Skeletal muscle cell (primary cell): ENCODE measurements around the gene PLEKHG5.
"Not testable (repeated sequence)": the region's sequence is repeated elsewhere in the genome, so short reads cannot be mapped to it uniquely, and the experiment has no call there.

ENCODE experiments used
- DNase-seq: peaks from one replicate; pipeline ENCODE4 v3.0.0-alpha.2; 2010; ENCODE audit warnings: low read depth
- H3K4me3 ChIP-seq: 2 replicates; pipeline ENCODE4 v1.5.1; 2011; ENCODE audit warnings: low read depth, mild to moderate bottlenecking, control low read depth, low read length, moderate library complexity

Gene PLEKHG5

DNA sequence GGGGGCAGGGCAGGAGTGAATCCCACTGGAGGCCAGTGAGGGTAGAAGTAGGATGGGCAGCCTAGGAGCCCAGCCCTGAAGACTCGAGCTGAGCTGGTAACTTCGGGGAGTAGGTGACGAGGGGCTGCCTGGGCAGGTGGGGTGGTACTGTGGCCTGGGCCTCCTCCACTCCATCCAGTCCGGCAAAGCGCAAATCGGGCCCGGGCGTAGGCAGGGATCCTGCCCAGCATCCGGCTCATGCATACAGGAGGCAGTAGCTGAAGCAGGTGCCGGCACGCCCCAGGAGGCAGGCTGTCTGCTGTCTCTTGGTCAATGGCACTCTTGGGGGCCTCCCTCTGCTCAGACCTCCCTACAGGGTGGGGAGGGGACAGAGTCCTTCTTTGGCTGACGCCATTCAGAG, 24.2 kb downstream of the PLEKHG5 start:
- no peak overlapping the region for H3K4me3 ChIP-seq
- no peak for DNase-seq

DNA sequence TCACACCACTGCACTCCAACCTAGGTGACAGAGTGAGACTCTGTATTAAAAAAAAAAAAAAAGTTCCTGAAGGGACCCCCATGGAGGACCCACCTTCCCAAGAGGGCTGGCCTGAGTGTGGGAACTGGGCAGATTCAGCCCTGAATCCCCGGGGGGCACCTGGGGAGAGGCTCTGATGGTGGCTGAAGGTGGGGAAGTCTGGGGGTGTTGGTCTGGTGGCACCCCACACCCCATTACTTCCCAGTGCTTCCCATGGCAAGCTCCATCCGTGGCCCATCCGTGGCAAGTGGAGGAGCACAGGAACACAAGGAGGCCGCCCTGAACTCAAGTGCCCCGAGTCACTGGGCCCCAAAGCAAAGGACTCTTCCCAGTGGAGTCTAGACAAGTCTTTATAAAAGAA, 24.7 kb downstream of the PLEKHG5 start:
- no peak for DNase-seq
- no peak overlapping the region for H3K4me3 ChIP-seq

DNA sequence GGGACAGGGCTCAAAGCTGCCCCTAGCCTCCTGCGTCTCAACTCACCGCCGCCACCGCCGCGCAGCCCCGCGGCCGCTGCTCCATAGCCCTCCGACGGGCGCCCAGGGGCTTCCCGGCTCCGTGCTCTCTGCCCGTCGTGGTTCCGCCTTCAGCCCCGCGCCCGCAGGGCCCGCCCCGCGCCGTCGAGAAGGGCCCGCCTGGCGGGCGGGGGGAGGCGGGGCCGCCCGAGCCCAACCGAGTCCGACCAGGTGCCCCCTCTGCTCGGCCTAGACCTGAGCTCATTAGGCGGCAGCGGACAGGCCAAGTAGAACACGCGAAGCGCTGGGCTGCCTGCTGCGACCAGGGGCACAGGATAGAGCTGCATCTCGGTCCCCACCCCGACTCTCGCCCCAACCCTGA, 25.4 kb downstream of the PLEKHG5 start, which contains the start of gene TNFRSF25:
TSS of gene TNFRSF25 (minus strand) at position 151 of the 400 bp plus-strand sequence. CDS start at position 85, 66 bp downstream.
- H3K4me3 ChIP-seq: no peak within 1 kb of the TSS
- no peak for DNase-seq

DNA sequence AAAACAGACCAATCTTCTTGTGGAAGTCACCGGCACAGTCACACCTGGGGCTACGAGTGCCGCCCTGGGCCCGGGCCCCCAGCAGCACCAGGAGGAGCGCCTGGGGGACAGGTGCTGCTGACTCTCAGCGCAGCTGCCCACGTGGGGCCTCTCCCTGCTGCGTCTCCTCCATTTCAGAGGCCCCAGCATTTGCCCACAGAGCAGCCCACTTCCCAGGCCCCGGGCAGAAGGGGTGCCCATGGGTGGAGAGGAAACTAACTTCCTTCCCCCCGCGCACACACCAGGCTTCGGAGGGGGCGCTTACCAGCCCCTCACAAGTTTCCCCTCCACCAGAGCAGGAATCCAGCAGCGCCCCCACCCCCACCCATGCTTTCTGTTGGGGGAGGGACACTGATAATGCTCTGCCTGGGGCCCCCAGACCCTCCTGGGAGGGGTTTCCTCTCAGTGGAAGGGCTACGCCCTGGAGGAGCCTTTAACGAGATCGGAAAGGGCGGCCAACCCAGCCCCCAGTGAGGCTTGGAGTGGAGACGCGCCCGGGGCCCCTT, 25.9 kb downstream of the PLEKHG5 start:
- no peak overlapping the region for H3K4me3 ChIP-seq
- DNase-seq: no peak

DNA sequence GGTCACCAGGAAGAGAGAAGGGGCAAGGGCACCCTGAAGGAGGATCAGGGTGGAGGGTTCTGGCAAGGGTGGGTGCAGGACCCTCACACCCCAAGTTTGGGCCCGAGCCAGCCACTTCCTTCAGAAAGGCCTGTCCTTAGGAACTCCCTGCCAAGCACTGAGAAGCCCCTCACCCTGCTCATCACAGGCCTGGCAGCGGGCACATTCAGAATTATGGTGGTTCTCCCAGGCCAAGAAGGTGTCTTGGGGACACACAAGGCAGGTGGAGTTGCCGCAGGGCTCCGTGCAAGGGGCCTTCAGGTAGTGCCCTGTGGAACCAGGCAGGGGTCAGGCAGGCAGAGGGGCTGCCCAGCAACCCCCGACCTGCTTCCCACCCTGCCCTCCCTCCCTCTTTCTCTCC, 26.6 kb downstream of the PLEKHG5 start:
- DNase-seq: no peak
- H3K4me3 ChIP-seq: no peak overlapping the region

DNA sequence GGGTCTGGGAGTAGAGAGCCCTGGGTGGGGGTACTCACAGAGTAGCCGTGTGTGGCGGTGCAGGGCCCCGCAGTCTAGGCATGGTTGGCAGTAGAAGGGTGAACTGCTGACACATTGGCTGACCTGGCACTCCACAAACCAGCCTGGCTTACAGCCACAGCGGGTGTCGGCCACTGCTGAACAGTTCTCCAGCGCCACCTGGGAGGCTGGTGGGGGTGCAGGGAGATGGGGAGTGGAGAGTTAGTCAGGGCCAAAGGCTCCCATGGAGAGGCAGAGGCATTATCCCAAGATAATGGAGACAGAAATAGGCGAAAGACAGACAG, 27.0 kb downstream of the PLEKHG5 start:
- H3K4me3 ChIP-seq: no peak overlapping the region
- no peak for DNase-seq

DNA sequence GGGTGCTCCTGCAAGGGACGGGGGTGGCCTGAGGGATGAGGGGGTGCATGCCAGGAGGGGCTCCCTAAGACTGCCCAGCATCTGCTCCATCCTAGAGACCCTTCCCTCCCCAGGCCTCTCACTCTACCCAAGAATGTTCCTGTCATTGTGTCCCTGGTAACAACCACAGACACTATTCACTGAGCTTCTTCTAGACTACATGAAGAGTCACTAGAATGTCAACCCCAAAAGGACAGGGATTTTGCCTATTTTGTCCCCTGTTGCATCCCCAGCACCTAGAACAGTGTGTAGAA, 28.4 kb downstream of the PLEKHG5 start:
- DNase-seq: no peak
- no peak overlapping the region for H3K4me3 ChIP-seq

DNA sequence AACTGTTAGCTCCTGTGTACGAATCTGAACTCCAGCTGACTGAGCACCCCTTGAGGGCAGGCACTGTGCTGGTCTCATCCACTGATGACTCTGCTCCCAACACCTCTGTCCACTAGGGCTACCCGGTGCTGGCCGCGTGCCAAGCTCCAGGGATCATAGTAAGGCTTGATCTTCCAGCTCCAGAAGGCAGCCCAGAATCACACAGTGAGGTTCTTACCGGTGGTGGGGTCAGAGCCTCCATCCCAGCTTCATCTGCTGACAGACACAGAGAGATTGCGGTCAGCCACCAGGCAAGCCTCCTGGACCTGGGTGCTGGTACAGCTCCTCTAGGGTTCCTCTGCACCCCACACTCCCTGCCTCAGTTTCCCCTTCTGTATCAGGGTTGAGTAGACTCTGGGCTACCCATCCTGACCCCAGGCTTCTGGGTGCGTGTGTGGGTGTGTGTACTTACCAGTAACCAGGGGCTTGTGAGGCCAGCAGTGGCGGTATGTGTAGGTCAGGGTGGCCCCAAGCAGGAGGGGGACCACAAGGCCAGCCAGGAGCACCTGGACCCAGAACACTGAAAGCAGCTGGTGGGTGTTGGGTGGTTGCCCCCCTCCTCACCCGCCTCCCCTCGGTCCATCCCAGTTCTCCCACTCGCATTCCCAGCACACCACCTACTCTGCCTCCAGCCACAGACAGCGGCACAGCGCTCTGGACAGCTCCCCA, 28.9 kb downstream of the PLEKHG5 start:
- no peak for DNase-seq
- H3K4me3 ChIP-seq: no peak overlapping the region

DNA sequence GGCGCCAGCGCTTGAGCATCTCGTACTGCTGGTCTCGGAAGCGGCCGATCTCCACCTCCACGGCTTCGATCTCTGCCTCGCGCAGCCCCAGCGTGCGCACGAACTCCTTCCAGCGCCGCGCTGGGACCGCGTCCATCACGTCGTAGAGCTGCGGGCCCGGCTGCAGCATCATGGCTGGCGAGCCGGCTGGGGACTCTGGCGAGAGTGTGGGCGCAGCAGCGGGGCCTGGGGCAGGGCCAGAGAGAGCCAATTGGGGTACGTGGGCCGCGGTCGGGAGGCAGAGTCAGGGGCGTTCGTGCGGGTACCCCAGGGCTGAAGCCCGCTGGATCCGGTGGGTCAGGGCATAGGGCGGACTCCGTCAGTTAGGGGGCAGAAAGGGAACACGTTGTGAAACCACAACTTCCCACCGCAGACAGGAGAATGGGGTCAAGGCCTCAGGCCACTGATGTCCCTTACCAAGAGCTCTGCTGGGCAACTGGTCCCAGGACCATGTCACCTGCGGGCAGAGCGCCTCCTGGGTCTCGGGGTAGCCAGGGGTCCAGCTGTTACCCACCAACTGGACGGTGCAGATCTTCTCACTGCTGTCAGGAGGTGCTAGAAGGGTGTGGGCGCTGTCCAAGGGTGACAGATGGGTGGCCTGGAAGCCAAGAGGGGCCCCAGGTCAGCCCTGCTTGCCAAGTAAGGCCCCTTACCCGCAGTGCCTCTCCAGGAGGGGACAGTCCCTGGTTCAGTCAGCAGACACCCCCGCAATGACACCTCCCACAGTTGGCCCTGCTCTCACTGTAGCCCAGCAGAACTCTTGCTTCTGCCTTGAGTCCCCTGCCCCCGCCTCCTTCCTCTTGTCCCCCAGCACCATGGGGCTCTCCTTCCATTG, 29.7 kb downstream of the PLEKHG5 start:
- DNase-seq: no peak
- H3K4me3 ChIP-seq: no peak overlapping the region

DNA sequence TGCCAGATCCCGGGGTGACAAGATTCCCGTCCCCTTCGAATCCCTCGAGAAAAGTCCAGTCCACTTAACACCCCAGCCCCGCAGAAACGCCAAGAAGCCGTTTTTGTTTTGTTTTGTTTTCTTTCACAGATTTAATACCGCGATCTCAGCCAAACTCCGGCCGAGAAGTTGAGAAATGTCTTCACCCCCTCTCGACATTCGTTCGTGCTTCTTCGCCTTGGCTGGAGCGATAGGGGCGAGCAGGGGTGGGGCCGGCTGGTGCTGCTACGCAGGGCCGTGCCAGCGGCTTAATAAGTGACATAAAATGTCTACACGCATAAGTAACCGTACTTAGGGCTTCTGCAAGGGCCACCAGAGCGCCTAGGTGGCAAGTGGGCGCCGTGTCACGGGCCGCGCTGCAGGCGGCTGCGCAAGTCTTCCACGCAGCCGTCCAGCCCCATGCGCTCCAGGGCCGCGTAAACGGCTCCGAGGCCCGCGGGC, 30.4 kb downstream of the PLEKHG5 start:
- H3K4me3 ChIP-seq: no peak overlapping the region
- DNase-seq: no peak

DNA sequence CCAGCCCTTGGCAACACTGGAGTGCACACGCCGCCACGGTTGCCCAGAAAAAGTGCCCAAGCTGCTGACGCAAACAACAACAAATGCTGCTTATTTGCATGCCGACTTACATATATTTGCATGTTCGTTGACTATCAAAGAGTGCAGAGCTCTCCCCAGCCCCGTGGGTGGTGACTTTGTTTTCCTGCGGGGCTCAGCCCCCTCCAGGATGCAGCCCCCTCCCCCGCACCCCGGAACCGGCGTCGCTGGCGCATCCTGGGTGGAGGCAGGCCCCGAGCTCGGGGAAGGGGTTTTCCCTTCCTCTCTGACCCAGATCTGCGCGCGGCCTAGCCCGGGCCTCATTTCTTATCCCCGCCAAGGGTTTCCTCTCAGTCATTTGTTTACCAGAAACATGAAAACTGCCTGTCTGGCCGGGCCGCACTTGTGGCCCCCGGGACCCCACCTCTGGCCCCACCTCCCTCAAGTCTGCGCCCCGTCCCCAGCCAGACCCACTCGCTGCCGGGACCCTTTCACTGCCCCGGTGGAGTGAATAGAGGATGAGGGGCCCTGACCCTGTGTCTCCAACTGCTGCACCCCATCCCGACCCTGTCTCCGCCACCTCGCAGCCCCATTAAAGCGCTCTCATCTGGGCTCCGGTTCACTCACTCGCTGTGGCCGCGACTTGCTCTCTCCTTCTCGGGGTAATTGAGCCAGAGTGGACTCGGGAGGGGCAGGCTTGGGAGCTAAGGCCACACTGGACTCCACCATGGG, 31.0 kb downstream of the PLEKHG5 start:
- DNase-seq: no peak
- peak overlapping the region; percentile 18 for H3K4me3 ChIP-seq

DNA sequence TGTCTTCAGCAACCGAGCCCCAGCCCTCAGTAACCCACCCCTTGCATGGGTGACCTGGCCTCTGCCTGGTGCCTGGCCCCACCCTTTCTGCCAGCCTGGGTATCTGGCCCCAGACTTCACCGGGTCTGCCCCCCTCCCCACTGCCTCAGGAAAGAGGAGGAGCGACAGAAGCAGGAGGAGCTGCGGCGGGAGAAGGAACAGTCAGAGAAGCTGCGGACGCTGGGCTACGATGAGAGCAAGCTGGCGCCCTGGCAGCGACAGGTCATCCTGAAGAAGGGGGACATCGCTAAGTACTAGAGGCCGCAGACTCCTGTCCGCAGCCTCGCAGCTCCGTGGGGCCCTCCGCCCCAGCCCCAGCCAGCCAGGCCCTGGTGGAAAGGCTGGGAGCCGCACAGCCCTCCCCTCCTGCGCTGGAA, 31.6 kb downstream of the PLEKHG5 start:
- H3K4me3 ChIP-seq: peak overlapping the region; percentile 18
- no peak for DNase-seq

DNA sequence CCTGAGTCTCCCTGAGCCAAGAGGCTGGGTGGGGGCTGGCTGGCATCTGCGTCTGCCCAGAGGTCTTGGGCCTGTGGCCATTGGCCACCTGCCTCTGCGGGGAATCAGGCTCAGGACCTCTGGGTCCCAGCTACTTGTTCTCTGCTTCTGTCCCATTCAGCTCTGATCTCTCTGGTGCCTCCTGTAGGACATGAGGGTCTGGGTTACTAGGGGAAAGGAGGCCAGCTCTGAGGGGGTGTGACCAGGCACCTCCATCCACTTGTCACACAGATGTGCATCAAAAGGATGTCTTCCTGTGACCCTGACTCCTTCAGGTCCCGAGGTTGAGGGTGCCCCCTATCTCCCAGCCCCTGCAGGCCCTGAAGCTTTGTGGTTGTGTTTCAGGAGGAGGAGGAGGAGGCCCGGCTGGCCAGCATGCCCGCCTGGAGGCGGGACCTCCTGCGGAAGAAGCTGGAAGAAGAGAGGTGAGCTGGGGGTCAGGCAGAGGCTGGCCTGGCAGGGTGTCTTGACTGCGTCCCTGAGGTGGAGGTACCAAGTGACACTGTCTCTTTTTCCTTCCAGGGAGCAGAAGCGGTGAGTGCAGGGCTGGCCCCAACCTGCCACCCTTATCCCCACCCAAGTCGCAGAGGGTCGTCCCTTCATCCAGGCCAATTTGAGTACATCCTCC, 34.5 kb downstream of the PLEKHG5 start:
- no peak for DNase-seq

DNA sequence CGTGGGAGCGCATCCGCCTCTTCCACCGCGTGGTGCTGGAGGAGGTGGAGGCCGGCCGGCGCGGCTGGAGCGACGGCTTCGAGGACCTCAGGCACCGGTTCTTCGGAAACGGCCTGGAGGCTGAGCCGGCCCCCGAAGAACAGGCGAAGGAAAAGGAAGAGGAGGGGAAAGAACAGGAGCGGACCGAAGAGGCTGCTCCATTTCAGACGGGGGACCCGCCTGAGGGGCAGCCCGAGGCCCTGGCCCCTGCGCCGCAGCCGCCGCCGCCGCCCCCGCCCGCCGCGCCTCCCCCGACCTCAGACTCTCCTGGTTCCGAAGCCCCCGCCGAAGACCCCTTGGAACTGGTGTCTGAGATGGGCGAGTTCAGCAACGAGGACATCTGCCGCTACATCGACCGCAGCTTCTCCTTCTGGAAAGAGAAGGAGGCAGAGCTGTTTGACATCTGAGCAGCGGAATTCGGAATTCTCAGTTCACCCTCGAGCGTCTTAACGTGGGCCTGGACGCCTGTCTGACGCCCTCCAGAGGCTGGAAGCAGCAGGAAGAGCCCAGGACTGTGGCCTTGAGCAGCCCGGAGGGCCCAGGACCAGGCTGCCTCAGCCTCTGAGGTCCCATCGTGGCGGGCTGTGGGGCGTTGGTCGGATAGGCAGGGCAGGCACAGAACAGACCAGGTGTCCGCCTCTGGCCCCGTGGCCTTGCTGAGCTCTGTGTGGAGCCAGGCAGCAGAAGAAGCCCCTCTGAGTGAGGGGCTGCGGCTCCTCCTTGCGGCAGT, 35.5 kb downstream of the PLEKHG5 start:
- H3K4me3 ChIP-seq, DNase-seq: not testable (repeated sequence)

More for the DNA sequence above, 34.5 kb downstream of the PLEKHG5 start:
- H3K4me3 ChIP-seq: no peak overlapping the region

DNA sequence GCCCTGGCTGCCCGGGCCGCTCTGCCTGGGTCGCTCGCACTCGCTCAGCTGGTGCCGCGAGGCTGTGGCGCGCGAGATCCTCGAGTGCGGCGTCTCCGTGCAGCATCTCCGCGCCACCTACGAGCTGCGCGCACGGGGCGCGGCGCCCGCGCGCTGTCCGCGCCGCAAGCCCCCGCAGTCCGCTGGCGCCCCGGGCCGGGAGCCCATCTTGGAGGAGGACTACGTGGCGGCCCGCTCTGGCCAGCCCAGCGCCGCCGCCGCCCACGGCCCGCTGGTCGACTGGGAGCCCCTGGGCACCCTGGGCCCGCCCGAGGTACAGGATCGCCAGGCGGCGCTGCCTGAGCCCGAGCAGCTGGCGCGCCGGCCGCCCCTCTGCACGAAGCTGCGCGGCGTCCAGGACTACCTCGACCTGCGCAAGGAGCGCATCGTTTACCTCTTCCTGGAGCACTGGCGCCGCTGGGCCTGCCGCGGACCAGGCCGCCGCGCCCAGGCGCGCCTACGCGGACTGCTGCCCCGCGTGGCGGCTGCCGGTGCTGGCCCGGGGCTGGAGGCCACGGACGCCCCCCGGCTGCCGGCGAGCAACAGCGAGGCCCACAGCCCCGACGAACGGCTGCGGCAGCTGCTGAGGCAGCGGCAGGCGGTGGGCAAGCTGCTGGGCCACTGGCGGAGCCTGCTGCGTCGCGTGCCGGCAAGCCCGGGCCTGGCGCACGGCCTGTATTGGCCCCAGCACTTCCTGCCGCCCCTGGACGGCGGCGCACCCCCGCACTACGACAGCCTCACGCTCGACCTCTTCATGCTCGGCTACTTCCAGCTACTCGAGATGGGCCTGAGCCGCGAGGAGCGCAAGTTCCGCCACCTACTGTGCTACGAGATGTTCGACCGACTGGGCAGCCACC, 36.4 kb downstream of the PLEKHG5 start:
- H3K4me3 ChIP-seq: no peak overlapping the region
- no peak for DNase-seq

DNA sequence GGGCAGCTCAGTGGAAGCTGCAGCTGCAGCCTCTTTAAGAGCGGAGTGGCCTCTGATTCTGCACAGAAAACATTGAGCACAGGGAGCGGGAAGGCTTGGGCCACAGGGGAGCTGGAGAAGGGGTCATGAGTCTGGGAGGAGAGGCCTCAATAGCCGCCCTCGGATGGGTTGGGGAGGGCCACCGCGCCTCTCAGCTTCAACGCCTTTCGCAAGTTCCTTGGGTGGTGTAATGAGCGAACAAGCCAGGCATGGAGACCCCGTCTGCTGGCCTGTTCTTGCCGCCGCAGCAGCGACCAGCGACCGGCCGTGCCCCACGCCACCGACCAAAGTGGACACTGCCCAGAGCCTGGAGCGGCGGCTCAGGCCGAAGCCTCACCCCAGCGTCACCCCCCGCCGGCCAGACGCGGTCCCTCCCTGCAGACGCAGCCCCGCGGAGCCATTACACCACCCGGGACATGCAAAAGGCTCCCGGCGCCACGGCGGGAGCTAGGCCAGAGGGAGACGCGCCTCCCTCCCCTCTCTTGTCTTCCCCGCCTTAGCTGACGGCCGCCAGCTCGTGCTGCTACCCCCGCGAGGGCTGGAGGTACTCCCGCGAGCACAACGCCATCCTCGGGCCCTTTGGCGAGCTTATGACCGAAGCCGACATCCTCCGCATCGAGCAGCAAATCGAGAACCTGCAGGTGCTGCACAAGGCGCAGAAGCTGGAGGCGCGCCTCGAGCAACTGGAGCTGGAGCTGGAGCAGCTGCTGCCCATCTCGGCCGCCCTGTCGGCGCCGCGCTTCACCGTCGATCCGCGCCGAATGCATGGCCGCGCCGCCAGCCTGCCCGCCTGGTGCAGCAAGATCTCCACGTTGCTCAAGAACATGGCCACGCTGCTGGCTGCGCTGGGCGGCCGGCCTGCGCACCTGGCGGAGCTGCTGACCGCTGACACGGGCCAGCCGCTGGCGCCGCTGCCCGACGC, 37.3 kb downstream of the PLEKHG5 start:
- H3K4me3 ChIP-seq, DNase-seq: not testable (repeated sequence)

DNA sequence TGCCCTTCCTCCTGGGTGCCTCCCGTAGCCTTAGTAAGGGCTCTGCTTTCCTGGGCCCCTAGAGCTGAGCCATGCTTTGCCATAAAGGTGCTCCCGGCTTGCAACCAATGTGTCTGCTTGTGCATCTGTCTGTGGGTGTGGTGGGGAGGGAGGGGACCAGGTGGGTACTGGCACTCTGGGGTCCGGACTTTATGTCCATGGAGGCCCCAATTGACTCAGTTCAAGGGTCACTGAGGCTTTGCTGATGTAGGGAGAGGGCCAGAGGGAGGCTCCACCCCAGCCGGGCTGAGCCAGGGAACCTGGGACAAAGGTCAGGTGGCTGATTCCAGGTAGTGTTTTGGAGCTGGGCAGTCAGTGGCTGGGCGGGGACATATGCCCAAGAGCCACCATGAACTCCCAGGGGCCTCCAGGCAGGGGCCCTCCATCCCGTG, 40.5 kb downstream of the PLEKHG5 start:
- no peak overlapping the region for H3K4me3 ChIP-seq
- no peak for DNase-seq
